Measurements from ENCODE around the gene GTF2F2.

GRCh38 chr13:45331692-45332035, 211.4 kb downstream of the GTF2F2 start:
- TF ChIP-seq POLR2A (IDR thresholded peaks at IDR 0.05; ENCODE audit: low read depth, low read length), result peak; percentile 14
- TF ChIP-seq, protein P1, sequence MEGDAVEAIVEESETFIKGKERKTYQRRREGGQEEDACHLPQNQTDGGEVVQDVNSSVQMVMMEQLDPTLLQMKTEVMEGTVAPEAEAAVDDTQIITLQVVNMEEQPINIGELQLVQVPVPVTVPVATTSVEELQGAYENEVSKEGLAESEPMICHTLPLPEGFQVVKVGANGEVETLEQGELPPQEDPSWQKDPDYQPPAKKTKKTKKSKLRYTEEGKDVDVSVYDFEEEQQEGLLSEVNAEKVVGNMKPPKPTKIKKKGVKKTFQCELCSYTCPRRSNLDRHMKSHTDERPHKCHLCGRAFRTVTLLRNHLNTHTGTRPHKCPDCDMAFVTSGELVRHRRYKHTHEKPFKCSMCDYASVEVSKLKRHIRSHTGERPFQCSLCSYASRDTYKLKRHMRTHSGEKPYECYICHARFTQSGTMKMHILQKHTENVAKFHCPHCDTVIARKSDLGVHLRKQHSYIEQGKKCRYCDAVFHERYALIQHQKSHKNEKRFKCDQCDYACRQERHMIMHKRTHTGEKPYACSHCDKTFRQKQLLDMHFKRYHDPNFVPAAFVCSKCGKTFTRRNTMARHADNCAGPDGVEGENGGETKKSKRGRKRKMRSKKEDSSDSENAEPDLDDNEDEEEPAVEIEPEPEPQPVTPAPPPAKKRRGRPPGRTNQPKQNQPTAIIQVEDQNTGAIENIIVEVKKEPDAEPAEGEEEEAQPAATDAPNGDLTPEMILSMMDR (IDR thresholded peaks at IDR 0.05; ENCODE audit: extremely low read depth in 1 of 2, insufficient read depth in 1 of 2, low read depth in 1 of 2, low read length in 2 of 2), result no peak
- no peak for TF ChIP-seq EZH2 (IDR thresholded peaks at IDR 0.05; ENCODE audit: borderline replicate concordance, low read depth, low read length, severe bottlenecking)
- no peak for TF ChIP-seq POLR2AphosphoS5 (IDR thresholded peaks at IDR 0.05; ENCODE audit: insufficient read depth, low read depth, low read length)
- TF ChIP-seq GATA2 (IDR thresholded peaks at IDR 0.05; ENCODE audit: insufficient read depth, insufficient read length, low read depth, low read length), result no peak
